IMR-90 (cell line): Measurements from ENCODE around the gene EXOC3L4.

Experiments used
- BHLHE40 ChIP-seq: fragments of 150-350 bp; IDR thresholded peaks from 2 replicates; pipeline ENCODE4 v1.6.1; 2016; ENCODE audit warnings: mild to moderate bottlenecking, low read depth, low read length
- CEBPB ChIP-seq: IDR thresholded peaks from 2 replicates; pipeline ENCODE4 v1.6.1; 2012; ENCODE audit warnings: low read depth, low read length, improper control_type of control experiment
- CHD1 ChIP-seq: IDR thresholded peaks from 2 replicates; pipeline ENCODE4 v1.6.1; 2012; ENCODE audit warnings: low read depth, low read length, improper control_type of control experiment
- FOS ChIP-seq: fragments of 150-350 bp; IDR thresholded peaks from 2 replicates; pipeline ENCODE4 v1.6.1; 2016; ENCODE audit warnings: low read depth, low read length
- NFE2L2 ChIP-seq: fragments of 150-350 bp; IDR thresholded peaks from 2 replicates; pipeline ENCODE4 v1.6.1; 2016; ENCODE audit warnings: low read depth, mild to moderate bottlenecking, low read length
- POLR2A ChIP-seq: IDR thresholded peaks from 2 replicates; pipeline ENCODE4 v1.6.1; 2012; ENCODE audit warnings: mild to moderate bottlenecking, low read depth, low read length
- RAD21 ChIP-seq: IDR thresholded peaks from 2 replicates; pipeline ENCODE4 v1.6.1; 2012; ENCODE audit warnings: low read length, improper control_type of control experiment
- RFX5 ChIP-seq: IDR thresholded peaks from 2 replicates; pipeline ENCODE4 v1.8.0; 2012; ENCODE audit warnings: low read depth, mild to moderate bottlenecking, low read length, moderate library complexity
- TF ChIP-seq, protein P1 (sequence below): conservative IDR thresholded peaks from 2 replicates; pipeline ENCODE4 v1.5.1; 2012; ENCODE audit warnings: mild to moderate bottlenecking, low read depth, low read length, improper control_type of control experiment

DNA sequence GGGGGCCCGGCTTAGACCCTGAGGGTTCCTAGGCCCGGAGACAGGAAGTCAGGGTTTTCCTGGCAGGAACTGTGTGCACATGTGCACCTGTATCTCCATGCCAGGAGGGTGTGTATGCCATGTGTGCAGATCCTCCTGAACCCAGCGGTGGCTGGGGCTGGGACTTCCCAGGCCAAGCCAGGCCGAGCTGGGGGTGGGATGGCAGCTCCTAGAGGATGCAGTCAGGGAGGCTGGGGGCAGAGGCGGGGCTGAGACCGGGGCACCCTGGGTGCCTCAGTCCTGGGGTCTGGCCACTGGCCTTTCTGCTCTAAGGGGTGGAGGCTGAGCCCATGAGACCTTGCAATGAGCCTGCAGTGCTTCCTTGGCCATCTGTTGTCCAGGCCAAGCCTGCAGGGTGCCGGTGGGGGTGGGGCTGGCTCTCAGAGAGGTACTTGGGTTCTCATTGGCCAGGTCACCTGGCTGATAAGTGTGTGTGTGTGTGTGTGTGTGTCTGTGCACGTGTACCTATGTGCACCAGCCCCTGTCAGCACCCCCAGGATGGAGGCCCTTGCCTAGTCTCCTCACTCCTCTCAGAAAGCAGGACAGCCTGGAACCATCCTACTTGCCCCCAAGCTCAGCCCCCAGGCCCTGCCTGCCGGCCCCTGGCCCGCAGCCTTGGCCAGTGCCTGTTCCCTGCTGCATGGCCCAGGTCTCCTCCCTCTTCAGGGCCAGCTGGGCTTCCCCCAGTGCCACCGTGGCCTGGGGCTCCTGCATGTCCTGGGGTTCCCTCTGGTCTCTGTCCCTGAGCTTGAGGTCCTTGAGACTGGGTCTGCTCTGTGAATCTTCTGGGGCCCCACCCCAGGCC is 18.1 kb downstream of the EXOC3L4 start:
- TF ChIP-seq CEBPB (no peak), POLR2A (no peak), CHD1 (no peak), RAD21 (no peak), NFE2L2 (no peak), BHLHE40 (no peak), RFX5 (no peak), FOS (no peak)
- TF ChIP-seq, protein P1, sequence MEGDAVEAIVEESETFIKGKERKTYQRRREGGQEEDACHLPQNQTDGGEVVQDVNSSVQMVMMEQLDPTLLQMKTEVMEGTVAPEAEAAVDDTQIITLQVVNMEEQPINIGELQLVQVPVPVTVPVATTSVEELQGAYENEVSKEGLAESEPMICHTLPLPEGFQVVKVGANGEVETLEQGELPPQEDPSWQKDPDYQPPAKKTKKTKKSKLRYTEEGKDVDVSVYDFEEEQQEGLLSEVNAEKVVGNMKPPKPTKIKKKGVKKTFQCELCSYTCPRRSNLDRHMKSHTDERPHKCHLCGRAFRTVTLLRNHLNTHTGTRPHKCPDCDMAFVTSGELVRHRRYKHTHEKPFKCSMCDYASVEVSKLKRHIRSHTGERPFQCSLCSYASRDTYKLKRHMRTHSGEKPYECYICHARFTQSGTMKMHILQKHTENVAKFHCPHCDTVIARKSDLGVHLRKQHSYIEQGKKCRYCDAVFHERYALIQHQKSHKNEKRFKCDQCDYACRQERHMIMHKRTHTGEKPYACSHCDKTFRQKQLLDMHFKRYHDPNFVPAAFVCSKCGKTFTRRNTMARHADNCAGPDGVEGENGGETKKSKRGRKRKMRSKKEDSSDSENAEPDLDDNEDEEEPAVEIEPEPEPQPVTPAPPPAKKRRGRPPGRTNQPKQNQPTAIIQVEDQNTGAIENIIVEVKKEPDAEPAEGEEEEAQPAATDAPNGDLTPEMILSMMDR, result no peak
